GM12875 (cell line): ENCODE results near the gene C21orf91.
"Not testable (repeated sequence)": the region's sequence is repeated elsewhere in the genome, so short reads cannot be mapped to it uniquely, and the experiment has no call there.

Experiments
- H3K4me3 ChIP-seq: one replicate; pipeline ENCODE4 v1.5.1; 2011; ENCODE audit warnings: low read depth, low read length, control low read depth
- CTCF ChIP-seq: IDR thresholded peaks from 2 replicates; pipeline ENCODE4 v1.5.1; 2011; ENCODE audit warnings: low read depth, mild to moderate bottlenecking, control low read depth, inconsistent platforms, low read length, moderate library complexity, borderline replicate concordance; ENCODE audit not compliant: insufficient read depth

C21orf91 gene

GRCh38 chr21:17780539-17780938 lies 38.6 kb downstream of the C21orf91 start:
- H3K4me3 ChIP-seq, result no peak overlapping the region
- no peak for TF ChIP-seq CTCF

GRCh38 chr21:17779980-17780379 lies 39.2 kb downstream of the C21orf91 start:
- no peak overlapping the region for H3K4me3 ChIP-seq
- TF ChIP-seq CTCF, result no peak

GRCh38 chr21:17779496-17779895 lies 39.7 kb downstream of the C21orf91 start:
- no peak for TF ChIP-seq CTCF
- H3K4me3 ChIP-seq, result no peak overlapping the region

- no peak for TF ChIP-seq CTCF
- no peak overlapping the region for H3K4me3 ChIP-seq
These were observed 41.9 kb downstream of the C21orf91 start for GRCh38 chr21:17777072-17777765.

- TF ChIP-seq CTCF, result no peak
- no peak overlapping the region for H3K4me3 ChIP-seq
These were observed 43.6 kb downstream of the C21orf91 start for GRCh38 chr21:17775431-17776126.

GRCh38 chr21:17775021-17775420 lies 44.1 kb downstream of the C21orf91 start:
- not testable (repeated sequence) for H3K4me3 ChIP-seq

GRCh38 chr21:17769447-17769845 lies 49.7 kb downstream of the C21orf91 start:
- no peak overlapping the region for H3K4me3 ChIP-seq
- no peak for TF ChIP-seq CTCF
